HepG2 (cell line): ENCODE results near the gene PARN. TPM values are rescaled to one million over a fixed set of nuclear protein-coding genes. Genes with fewer than 3 reads are reported as not detected.

Source experiments
- ATAC-seq: fragments of 200-7000 bp; cut with Tn5 transposase; 3 replicates; pipeline ENCODE4 v1.9.1; 2020; ENCODE audit warnings: mild to moderate bottlenecking, moderate library complexity
- BruUV-seq: library from RNA; stranded (reverse); fragments of 400-500 nt; replicated peaks from 2 replicates; lab custom pipeline; 2021; lab: Mats Ljungman, UMichigan
- CTCF ChIA-PET: fragments of 300-600 bp; formaldehyde crosslinking; extraction: SDS; loops from one replicate; lab custom pipeline; 2021; ENCODE audit warnings: low total read pairs, inconsistent platforms, low intra/inter-chr PET ratio; lab: Yijun Ruan, JAX
- POLR2A ChIA-PET: fragments of 350-600 bp; sonication (Branson Sonifier 250); formaldehyde crosslinking; loops from one replicate; lab custom pipeline; 2020; ENCODE audit warnings: antibody characterized with exemption, inconsistent platforms; lab: Yijun Ruan, JAX
- DNase-seq: peaks from one replicate; pipeline ENCODE4 v3.0.0-alpha.2; 2015; ENCODE audit warnings: low spot score
- FAIRE-seq: peaks from 3 replicates; lab custom pipeline; 2011; peaks lifted over from hg19 to GRCh38; lab: Jason Lieb, UNC
- H2AFZ ChIP-seq: one replicate; pipeline ENCODE4 v1.6.1; 2011; ENCODE audit warnings: low read length, inconsistent platforms
- H3K27ac ChIP-seq: fragments of 300-600 bp; 3 replicates; pipeline ENCODE4 v1.8.0; 2011; ENCODE audit warnings: mixed run types, mild to moderate bottlenecking, mixed read lengths, low read length, inconsistent platforms; ENCODE audit not compliant: insufficient read depth; ENCODE audit errors: extremely low read length
- H3K27me3 ChIP-seq, 2 experiments: fragments of 200-600 bp in 1 of 2; 2 replicates in 1 of 2; 3 replicates in 1 of 2; pipeline versions ENCODE4 v1.6.0 to v1.8.0; 2011; ENCODE audit warnings: low read length in 2 of 2, mild to moderate bottlenecking in 2 of 2, moderate library complexity in 2 of 2, inconsistent platforms in 1 of 2; ENCODE audit not compliant: insufficient read depth in 2 of 2, control insufficient read depth in 1 of 2
- H3K36me3 ChIP-seq, 2 experiments: fragments of 200-600 bp in 1 of 2; replicated peaks in 1 of 2; 2 replicates in 1 of 2; 3 replicates in 1 of 2; pipeline versions ENCODE4 v1.5.1 to v1.8.0; 2011; ENCODE audit warnings: low read length in 2 of 2, inconsistent platforms in 1 of 2; ENCODE audit not compliant: insufficient read depth in 2 of 2, control insufficient read depth in 1 of 2
- H3K4me1 ChIP-seq: 2 replicates; pipeline ENCODE4 v1.5.1; 2012; ENCODE audit warnings: low read length, inconsistent platforms; ENCODE audit not compliant: insufficient read depth
- H3K4me2 ChIP-seq: 2 replicates; pipeline ENCODE4 v1.6.0; 2011; ENCODE audit warnings: low read depth, low read length, inconsistent platforms
- H3K4me3 ChIP-seq, 3 experiments: fragments of 200-600 bp in 1 of 3; sonication (generic), shearing (Covaris generic) in 1 of 3; replicated peaks in 1 of 3; 2 replicates each; pipeline ENCODE4 v1.5.1; 2011 to 2016; ENCODE audit warnings: low read length in 3 of 3, inconsistent platforms in 2 of 3, low read depth in 2 of 3, mild to moderate bottlenecking in 2 of 3, control low read depth in 1 of 3, mixed read lengths in 1 of 3; ENCODE audit not compliant: insufficient read depth in 1 of 3
- H3K79me2 ChIP-seq: one replicate; pipeline ENCODE4 v1.6.1; 2011; ENCODE audit warnings: low read length, inconsistent platforms; ENCODE audit not compliant: insufficient read depth
- H3K9ac ChIP-seq: 2 replicates; pipeline ENCODE4 v1.6.0; 2011; ENCODE audit warnings: mild to moderate bottlenecking, low read depth, low read length, inconsistent platforms; ENCODE audit not compliant: insufficient read depth
- H3K9me3 ChIP-seq: 2 replicates; pipeline ENCODE4 v1.5.1; 2012; ENCODE audit warnings: mild to moderate bottlenecking, low read length
- H4K20me1 ChIP-seq: 2 replicates; pipeline ENCODE4 v1.6.0; 2011; ENCODE audit warnings: inconsistent platforms, mild to moderate bottlenecking, low read length, moderate library complexity; ENCODE audit not compliant: insufficient read depth
- CEBPB ChIP-seq: IDR thresholded peaks from 2 replicates; pipeline ENCODE4 v1.6.1; 2011; ENCODE audit warnings: low read depth, low read length, improper control_type of control experiment, borderline replicate concordance
- EP300 ChIP-seq, 3 experiments: sonication (generic) in 1 of 3; formaldehyde crosslinking in 1 of 3; IDR thresholded peaks; 2 replicates each; pipeline versions ENCODE4 v1.5.1 to v1.6.1; 2011 to 2020; ENCODE audit warnings: low read depth in 2 of 3, low read length in 2 of 3, borderline replicate concordance in 1 of 3, improper control_type of control experiment in 1 of 3, mild to moderate bottlenecking in 1 of 3, missing genetic modification reagents in 1 of 3, moderate library complexity in 1 of 3
- ERF ChIP-seq: IDR thresholded peaks from 2 replicates; pipeline ENCODE4 v1.6.1; 2018; ENCODE audit warnings: missing biosample characterization, missing genetic modification reagents
- ESRRA ChIP-seq: sonication (generic); formaldehyde crosslinking; IDR thresholded peaks from 2 replicates; pipeline ENCODE4 v1.5.1; 2020; ENCODE audit warnings: mild to moderate bottlenecking, low read depth, missing genetic modification reagents
- ETV6 ChIP-seq: sonication (generic); formaldehyde crosslinking; conservative IDR thresholded peaks from 2 replicates; pipeline ENCODE4 v1.4.0; 2020; ENCODE audit warnings: missing genetic modification reagents
- FOSL2 ChIP-seq: sonication (generic); formaldehyde crosslinking; IDR thresholded peaks from 2 replicates; pipeline ENCODE4 v1.4.0; 2020; ENCODE audit warnings: missing genetic modification reagents
- FOXA3 ChIP-seq: IDR thresholded peaks from 2 replicates; pipeline ENCODE4 v1.6.1; 2016; ENCODE audit warnings: missing genetic modification reagents, missing compliant biosample characterization
- FOXP1 ChIP-seq, 2 experiments: fragments of 450-650 bp in 1 of 2; IDR thresholded peaks; 2 replicates each; pipeline ENCODE4 v1.6.1; 2017 to 2018; ENCODE audit warnings: antibody characterized with exemption in 1 of 2
- GABPA ChIP-seq, 2 experiments: IDR thresholded peaks; 2 replicates each; pipeline ENCODE4 v1.6.1; 2011 to 2016; ENCODE audit warnings: low read depth in 2 of 2, low read length in 1 of 2, missing biosample characterization in 1 of 2, missing genetic modification characterization in 1 of 2
- GATAD2A ChIP-seq: IDR thresholded peaks from 2 replicates; pipeline ENCODE4 v1.6.1; 2016
- HDAC2 ChIP-seq: sonication (generic); formaldehyde crosslinking; IDR thresholded peaks from 2 replicates; pipeline ENCODE4 v1.4.0; 2020; ENCODE audit warnings: missing genetic modification reagents
- HNRNPL ChIP-seq: fragments of 200-400 bp; formaldehyde crosslinking; IDR thresholded peaks from 2 replicates; pipeline ENCODE4 v1.6.1; 2017; ENCODE audit warnings: mild to moderate bottlenecking, low read depth, low read length
- MAFF ChIP-seq: IDR thresholded peaks from 2 replicates; pipeline ENCODE4 v1.6.1; 2011; ENCODE audit warnings: low read depth, low read length, improper control_type of control experiment
- NFE2 ChIP-seq: sonication (generic); formaldehyde crosslinking; IDR thresholded peaks from 2 replicates; pipeline ENCODE4 v1.4.0; 2020; ENCODE audit warnings: missing genetic modification reagents
- RARA ChIP-seq: IDR thresholded peaks from 2 replicates; pipeline ENCODE4 v1.6.1; 2016; ENCODE audit warnings: missing genetic modification reagents, missing compliant biosample characterization
- REL ChIP-seq: sonication (generic); formaldehyde crosslinking; conservative IDR thresholded peaks from 2 replicates; pipeline ENCODE4 v1.8.0; 2022; ENCODE audit warnings: mild to moderate bottlenecking, missing genetic modification reagents, moderate library complexity
- RFX3 ChIP-seq: IDR thresholded peaks from 2 replicates; pipeline ENCODE4 v1.6.1; 2016; ENCODE audit warnings: missing biosample characterization, missing genetic modification reagents
- ZNF569 ChIP-seq: sonication (generic); formaldehyde crosslinking; IDR thresholded peaks from 2 replicates; pipeline ENCODE4 v1.5.0; 2020; ENCODE audit warnings: mild to moderate bottlenecking, missing genetic modification reagents, moderate library complexity, borderline replicate concordance
- WGBS: methylation state at CpG from one replicate; pipeline ENCODE4 v1.1.6; 2017; ENCODE audit warnings: low lambda C conversion rate; 5-methylcytosine and 5-hydroxymethylcytosine counted together
- in situ Hi-C: cut with HindIII; loops from 2 replicates; pipeline ENCODE4 v1.10.0; 2017; ENCODE audit warnings: low pct_unique_long_range_greater_than_20kb; ENCODE audit not compliant: extremely low pct_ligation_motif_present
- intact Hi-C: fragments of 100-400 bp; cut with micrococcal nuclease; formaldehyde crosslinking; loops from one replicate; pipeline ENCODE4 v1.10.0; 2022; ENCODE audit not compliant: unreplicated experiment
- polyA plus RNA-seq, 8 experiments: library from polyadenylated mRNA; depleted of rRNA in 3 of 8; stranded (reverse) in 7 of 8; unstranded in 1 of 8; fragments of >200 nt; fragmentation: Illumina TruSeq in 4 of 8; extraction: Trizol in 4 of 8; gene quantifications; 2 replicates each; pipeline versions ENCODE4 v1.2.1 to v1.2.3, GENCODE V29; 2011 to 2016; ENCODE audit warnings: low read depth in 4 of 8, missing spikeins in 1 of 8, mixed read lengths in 1 of 8; ENCODE audit not compliant: insufficient read depth in 1 of 8
- total RNA-seq, 5 experiments: library from RNA; depleted of rRNA; stranded (reverse); fragments of >200 nt; fragmentation: Illumina TruSeq; extraction: Trizol; gene quantifications; 2 replicates each; pipeline ENCODE4 v1.2.3, GENCODE V29; 2016; ENCODE audit warnings: low read depth in 1 of 5
- TF ChIP-seq, protein P1 (sequence below): sonication (generic); IDR thresholded peaks from 2 replicates; pipeline ENCODE4 v1.6.1; 2016; ENCODE audit warnings: low read depth, borderline replicate concordance
- TF ChIP-seq, protein P2 (sequence below): sonication (generic); formaldehyde crosslinking; IDR thresholded peaks from 2 replicates; pipeline ENCODE4 v1.4.0; 2020; ENCODE audit warnings: missing genetic modification reagents
- TF ChIP-seq, protein P3 (sequence below): IDR thresholded peaks from 2 replicates; pipeline ENCODE4 v1.6.1; 2016; ENCODE audit warnings: low read depth, borderline replicate concordance

Gene PARN
- total and polyA plus RNA-seq, 2 of the 13 experiments (the other 11 are each of a cell fraction or from before 2014, with no cell fraction given) = 13.3 to 47.6 TPM

DNA sequence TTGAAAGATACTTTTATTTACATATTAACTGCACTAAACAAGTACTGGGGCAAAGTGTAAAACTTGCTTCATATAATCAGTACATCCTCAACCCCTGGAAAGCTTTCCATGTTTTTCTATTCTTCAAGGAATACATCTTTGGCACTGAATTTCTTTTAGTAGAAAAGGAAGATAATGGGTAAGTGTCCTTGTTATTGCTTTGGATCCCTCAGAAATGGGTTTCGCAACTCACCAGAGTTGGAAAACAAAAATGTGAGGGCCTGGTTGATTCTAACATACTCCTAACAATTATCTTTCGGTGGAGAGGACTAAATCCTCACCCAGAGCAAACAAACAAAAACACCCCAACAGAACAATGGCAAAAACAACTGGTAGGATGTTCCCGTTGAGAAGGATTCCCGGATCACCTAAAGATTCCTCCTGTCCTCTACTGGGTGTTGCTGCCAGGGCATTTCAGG is 120.4 kb downstream of the PARN start (continued):
- TF ChIP-seq ZNF569 (CRISPR knock-in tag) (no peak), REL (CRISPR knock-in tag) (no peak)
- TF ChIP-seq, all 625 proteins: peak for 51

DNA sequence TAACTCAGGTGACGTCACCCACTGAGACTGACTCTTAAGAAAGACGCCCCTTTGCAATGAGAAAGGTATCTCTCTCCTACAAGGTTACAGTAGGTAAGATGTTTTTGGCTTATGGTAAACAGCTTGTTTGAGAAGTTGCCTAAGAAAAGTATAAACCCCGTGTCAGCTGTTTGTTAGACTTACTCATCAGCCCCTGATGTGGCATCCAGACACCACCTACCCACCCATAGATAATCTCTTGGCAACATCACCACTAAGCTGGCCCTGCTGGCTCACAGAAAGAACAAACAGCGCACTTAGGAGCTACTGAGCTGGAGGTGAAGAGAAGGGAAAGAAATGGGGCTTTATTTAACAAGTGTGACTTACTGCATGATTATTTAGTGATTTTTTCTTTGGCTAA is 121.0 kb downstream of the PARN start:
- Histone ChIP-seq H3K36me3 (no peaks in the 10 kb centered on the region), H3K27me3 (no peaks in the 10 kb centered on the region), H3K4me2 (peak overlapping the region; percentile 48), H3K27ac (peak overlapping the region; percentile 84), H3K4me3 (no peak overlapping the region), H2AFZ (no peak overlapping the region), H3K9ac (no peak overlapping the region), H4K20me1 (no peaks in the 10 kb centered on the region), H3K4me1 (peaks cover 64% of the 10 kb centered on the region), H3K9me3 (no peaks in the 10 kb centered on the region), H3K79me2 (no peaks in the 10 kb centered on the region)
- BruUV-seq = no TSS peak
- FAIRE-seq (no peak), ATAC-seq (no peak), DNase-seq (peak; percentile 68)
- intact Hi-C loops (no loop called here), in situ Hi-C loops (no loop called here)
- WGBS = 80% methylated on average over 4 of the region's 4 CpGs
- ChIA-PET CTCF (no interaction called here), POLR2A (interaction anchor here (0.8 to 3.3 kb wide), 6 partner anchors 8 to 110 kb away, joined by 3 to 25 read pairs (median 6); no protein-coding TSS in a partner anchor)
- no peak for TF ChIP-seq NFE2 (CRISPR knock-in tag)
- peak; percentile 16; the same call in 1 of the 2 replicates for TF ChIP-seq CEBPB
- TF ChIP-seq ESRRA (CRISPR knock-in tag) = 0 out of 2 replicates have a peak, but pooled peaks have one; percentile 0
- TF ChIP-seq GATAD2A = peak; percentile 38; the same call in 1 of the 2 replicates
- 0 out of 2 replicates have a peak, but pooled peaks have one; percentile 22 for TF ChIP-seq ERF (CRISPR knock-in tag)
- TF ChIP-seq, protein P1, sequence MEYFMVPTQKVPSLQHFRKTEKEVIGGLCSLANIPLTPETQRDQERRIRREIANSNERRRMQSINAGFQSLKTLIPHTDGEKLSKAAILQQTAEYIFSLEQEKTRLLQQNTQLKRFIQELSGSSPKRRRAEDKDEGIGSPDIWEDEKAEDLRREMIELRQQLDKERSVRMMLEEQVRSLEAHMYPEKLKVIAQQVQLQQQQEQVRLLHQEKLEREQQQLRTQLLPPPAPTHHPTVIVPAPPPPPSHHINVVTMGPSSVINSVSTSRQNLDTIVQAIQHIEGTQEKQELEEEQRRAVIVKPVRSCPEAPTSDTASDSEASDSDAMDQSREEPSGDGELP = peak; percentile 63; the same call in 1 of the 2 replicates
- TF ChIP-seq FOXA3 = peak; percentile 42; the same call in 1 of the 2 replicates
- TF ChIP-seq, protein P2, sequence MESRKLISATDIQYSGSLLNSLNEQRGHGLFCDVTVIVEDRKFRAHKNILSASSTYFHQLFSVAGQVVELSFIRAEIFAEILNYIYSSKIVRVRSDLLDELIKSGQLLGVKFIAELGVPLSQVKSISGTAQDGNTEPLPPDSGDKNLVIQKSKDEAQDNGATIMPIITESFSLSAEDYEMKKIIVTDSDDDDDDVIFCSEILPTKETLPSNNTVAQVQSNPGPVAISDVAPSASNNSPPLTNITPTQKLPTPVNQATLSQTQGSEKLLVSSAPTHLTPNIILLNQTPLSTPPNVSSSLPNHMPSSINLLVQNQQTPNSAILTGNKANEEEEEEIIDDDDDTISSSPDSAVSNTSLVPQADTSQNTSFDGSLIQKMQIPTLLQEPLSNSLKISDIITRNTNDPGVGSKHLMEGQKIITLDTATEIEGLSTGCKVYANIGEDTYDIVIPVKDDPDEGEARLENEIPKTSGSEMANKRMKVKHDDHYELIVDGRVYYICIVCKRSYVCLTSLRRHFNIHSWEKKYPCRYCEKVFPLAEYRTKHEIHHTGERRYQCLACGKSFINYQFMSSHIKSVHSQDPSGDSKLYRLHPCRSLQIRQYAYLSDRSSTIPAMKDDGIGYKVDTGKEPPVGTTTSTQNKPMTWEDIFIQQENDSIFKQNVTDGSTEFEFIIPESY = 0 out of 2 replicates have a peak, but pooled peaks have one; percentile 27
- TF ChIP-seq RFX3 (CRISPR knock-in tag) = peak; percentile 32; the same call in 1 of the 2 replicates
- 0 out of 2 replicates have a peak, but pooled peaks have one; percentile 15 for TF ChIP-seq RARA (CRISPR knock-in tag)
- TF ChIP-seq HNRNPL = no peak
- no peak for TF ChIP-seq FOXP1 (IDR thresholded peaks at IDR 0.05)
- TF ChIP-seq FOXP1 (CRISPR knock-in tag; IDR thresholded peaks at IDR 0.05) = 0 out of 2 replicates have a peak, but pooled peaks have one; percentile 39
- TF ChIP-seq EP300 (IDR thresholded peaks at IDR 0.05; ENCODE audit: low read depth in 2 of 2, low read length in 2 of 2) = peak in 1 of 2 experiments; percentile 45; a peak in 1 of 4 replicates
- TF ChIP-seq EP300 (CRISPR knock-in tag; IDR thresholded peaks at IDR 0.05; ENCODE audit: borderline replicate concordance) = no peak
- TF ChIP-seq FOSL2 = peak; percentile 78
- peak; percentile 59; the same call in 1 of the 2 replicates for TF ChIP-seq MAFF
- no peak for TF ChIP-seq ETV6 (CRISPR knock-in tag)
- 0 out of 2 replicates have a peak, but pooled peaks have one; percentile 23 for TF ChIP-seq HDAC2
- TF ChIP-seq GABPA (IDR thresholded peaks at IDR 0.05; ENCODE audit: low read depth, low read length) = no peak
- no peak for TF ChIP-seq GABPA (CRISPR knock-in tag; IDR thresholded peaks at IDR 0.05; ENCODE audit: low read depth)
- TF ChIP-seq, protein P3, sequence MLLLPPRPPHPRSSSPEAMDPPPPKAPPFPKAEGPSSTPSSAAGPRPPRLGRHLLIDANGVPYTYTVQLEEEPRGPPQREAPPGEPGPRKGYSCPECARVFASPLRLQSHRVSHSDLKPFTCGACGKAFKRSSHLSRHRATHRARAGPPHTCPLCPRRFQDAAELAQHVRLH (CRISPR knock-in tag) = peak; percentile 34; the same call in 1 of the 2 replicates
